Activated B cell treated with CpG ODN at 0.5 μM for 24 hours (primary cell): ENCODE results near the gene SMARCB1. TPM values are rescaled to one million over a fixed set of nuclear protein-coding genes. Genes with fewer than 3 reads are reported as not detected.

ENCODE experiments used
- ATAC-seq: fragments of 200-7000 bp; cut with Tn5 transposase; one replicate; pipeline ENCODE4 v1.10.0; 2021; ENCODE audit warnings: low read depth, mild to moderate bottlenecking, moderate library complexity
- CTCF ChIA-PET: fragments of 350-600 bp; sonication (Branson Sonifier 250); formaldehyde crosslinking; loops from one replicate; lab custom pipeline; 2021; ENCODE audit warnings: antibody characterized with exemption; lab: Charles Lee
- POLR2A ChIA-PET: fragments of 350-600 bp; sonication (Branson Sonifier 250); formaldehyde crosslinking; loops from one replicate; lab custom pipeline; 2021; ENCODE audit warnings: antibody characterized with exemption; lab: Charles Lee
- DNase-seq: peaks from one replicate; pipeline ENCODE4 v3.0.0; 2022
- H3K27ac Mint-ChIP-seq: one replicate; pipeline ENCODE4 v1.8.0; 2020; ENCODE audit warnings: mixed read lengths
- H3K27me3 Mint-ChIP-seq: one replicate; pipeline ENCODE4 v1.8.0; 2021; ENCODE audit warnings: mixed read lengths
- H3K36me3 Mint-ChIP-seq: one replicate; pipeline ENCODE4 v1.8.0; 2021; ENCODE audit warnings: low read depth, mixed read lengths
- H3K4me1 Mint-ChIP-seq: one replicate; pipeline ENCODE4 v1.8.0; 2021; ENCODE audit warnings: mixed read lengths
- H3K4me3 Mint-ChIP-seq: one replicate; pipeline ENCODE4 v1.8.0; 2020; ENCODE audit warnings: mild to moderate bottlenecking, mixed read lengths
- H3K9me3 Mint-ChIP-seq: one replicate; pipeline ENCODE4 v1.8.0; 2020; ENCODE audit warnings: mixed read lengths
- CTCF ChIP-seq: fragments of 200-600 bp; IDR thresholded peaks from one replicate; pipeline ENCODE4 v1.8.0; 2022; ENCODE audit warnings: antibody characterized with exemption, mild to moderate bottlenecking
- intact Hi-C: fragments of 100-400 bp; cut with micrococcal nuclease; formaldehyde crosslinking; loops from one replicate; pipeline ENCODE4 v1.15.1; 2024
- total RNA-seq: library from RNA; stranded (reverse); gene quantifications from 2 replicates; pipeline ENCODE4 v1.2.3, GENCODE V29; 2022

The SMARCB1 gene
- total RNA-seq, 1 donor from 2014 or later: 161 TPM

- no peak for DNase-seq
- no peak overlapping the region for H3K4me3 Mint-ChIP-seq
These were observed 55.1 kb downstream of the SMARCB1 start for GRCh38 chr22:23841736-23842445.

GRCh38 chr22:23842599-23842998 is 55.8 kb downstream of the SMARCB1 start:
- H3K4me1 Mint-ChIP-seq: peaks cover 83% of the 10 kb centered on the region
- DNase-seq: no peak
- no peak for ATAC-seq
- ChIA-PET POLR2A (interaction anchor here (0.6 to 1.0 kb wide), 2 partner anchors 15 to 41 kb away, joined by 4 read pairs; partner anchors contain the start of gene SLC2A11), CTCF (no interaction called here)
- no peaks in the 10 kb centered on the region for H3K9me3 Mint-ChIP-seq
- peak overlapping the region; percentile 70 for H3K27ac Mint-ChIP-seq
- H3K36me3 Mint-ChIP-seq: no peaks in the 10 kb centered on the region
- no peak for TF ChIP-seq CTCF
- no peaks in the 10 kb centered on the region for H3K27me3 Mint-ChIP-seq
- no peak overlapping the region for H3K4me3 Mint-ChIP-seq
- intact Hi-C loops: loop anchor here (10.0 kb wide), 1 partner anchor 438 kb away; no protein-coding TSS in a partner anchor

More at GRCh38 chr22:23841736-23842445, 55.1 kb downstream of the SMARCB1 start:
- Mint-ChIP-seq H3K4me1 (peaks cover 84% of the 10 kb centered on the region), H3K27me3 (no peaks in the 10 kb centered on the region), H3K9me3 (no peaks in the 10 kb centered on the region), H3K36me3 (no peaks in the 10 kb centered on the region), H3K27ac (peak overlapping the region; percentile 95)
- CTCF ChIA-PET: no interaction called here
- ATAC-seq: no peak
- intact Hi-C loops: loop anchor here (10.0 kb wide), 1 partner anchor 437 kb away; no protein-coding TSS in a partner anchor
- POLR2A ChIA-PET: interaction anchor here (0.5 kb wide), 1 partner anchor 84 kb away, joined by 4 read pairs; no protein-coding TSS in a partner anchor
- TF ChIP-seq CTCF: no peak

- Mint-ChIP-seq H3K27me3 (no peaks in the 10 kb centered on the region), H3K4me1 (peaks cover 85% of the 10 kb centered on the region), H3K27ac (peak overlapping the region; percentile 75), H3K36me3 (no peaks in the 10 kb centered on the region), H3K9me3 (no peaks in the 10 kb centered on the region), H3K4me3 (no peak overlapping the region)
- intact Hi-C loops: loop anchor here (5.0 to 10.0 kb wide), 3 partner anchors 127 to 440 kb away; no protein-coding TSS in a partner anchor
- ChIA-PET CTCF (interaction anchor here (0.7 to 2.6 kb wide), 2 partner anchors 12 to 78 kb away, joined by 3 to 12 read pairs; partner anchors contain the start of gene SLC2A11), POLR2A (interaction anchor here (0.6 to 1.9 kb wide), 14 partner anchors 12 to 710 kb away, joined by 3 to 13 read pairs (median 4); partner anchors contain the start of genes CHCHD10, GUCD1, MIF and SLC2A11)
- DNase-seq (no peak), ATAC-seq (no peak)
- no peak for TF ChIP-seq CTCF
These were observed 58.0 kb downstream of the SMARCB1 start for GRCh38 chr22:23844739-23845202.

- DNase-seq: no peak
These were observed 58.7 kb downstream of the SMARCB1 start for GRCh38 chr22:23845265-23846080.

More at GRCh38 chr22:23845265-23846080, 58.7 kb downstream of the SMARCB1 start:
- intact Hi-C loops: loop anchor here (5.0 to 10.0 kb wide), 3 partner anchors 128 to 441 kb away; no protein-coding TSS in a partner anchor
- ChIA-PET CTCF (interaction anchor here (0.7 to 2.6 kb wide), 7 partner anchors 12 to 254 kb away, joined by 3 to 12 read pairs (median 5); partner anchors contain the start of genes MMP11 and SLC2A11), POLR2A (interaction anchor here (0.5 to 2.2 kb wide), 17 partner anchors 7 to 106 kb away, joined by 3 to 16 read pairs (median 4); partner anchors contain the start of genes CHCHD10, DERL3, MMP11 and SLC2A11)
- no peaks in the 10 kb centered on the region for H3K36me3 Mint-ChIP-seq
- H3K27ac Mint-ChIP-seq: peak overlapping the region; percentile 68
- ATAC-seq: no peak
- no peaks in the 10 kb centered on the region for H3K9me3 Mint-ChIP-seq
- H3K27me3 Mint-ChIP-seq: no peaks in the 10 kb centered on the region
- peak overlapping the region; percentile 28 for H3K4me3 Mint-ChIP-seq
- no peak for TF ChIP-seq CTCF
- peaks cover 86% of the 10 kb centered on the region for H3K4me1 Mint-ChIP-seq
